Measurements from ENCODE around the gene BCL2L13. TPM values are rescaled to one million over a fixed set of nuclear protein-coding genes. Genes with fewer than 3 reads are reported as not detected.

The BCL2L13 gene
- 56.5 and 58.9 TPM in 2 replicates for total RNA-seq

GRCh38 chr22:17638432-17639246, at the start of gene BCL2L13:
BCL2L13 (plus strand) TSS chr22:17638757; CDS start chr22:17655712, 16,955 bp downstream.

GRCh38 chr22:17628406-17629172, 10.0 kb upstream of the BCL2L13 start, which contains the start of gene ATP6V1E1:
ATP6V1E1 (minus strand) TSS chr22:17628749; CDS start chr22:17628635, 114 bp downstream.

GRCh38 chr22:17774206-17774925, 135.8 kb downstream of the BCL2L13 start, which contains the start of gene BID:
BID (minus strand) TSS chr22:17774469; CDS start chr22:17750116, 24,353 bp downstream.

Other genes starting within 250 kb of the BCL2L13 start
- gene SLC25A18, start 75.3 kb upstream of the BCL2L13 start, total RNA-seq, result not detected in 2 replicates
- 219 and 223 TPM in 2 replicates for gene ATP6V1E1, start 10.0 kb upstream of the BCL2L13 start, total RNA-seq
- gene BID, start 135.7 kb downstream of the BCL2L13 start, total RNA-seq, result 5.7 and 12.7 TPM in 2 replicates

Measured in aortic smooth muscle cell (primary cell).